Endodermal cell (in vitro differentiated cells): Measurements from ENCODE around the gene HAPLN2. TPM values are rescaled to one million over a fixed set of nuclear protein-coding genes. Genes with fewer than 3 reads are reported as not detected.

Source experiments
- DNase-seq: peaks from one replicate; pipeline ENCODE4 v3.0.0-alpha.2; 2017
- H3K27ac ChIP-seq: 2 replicates; pipeline ENCODE4 v1.5.1; 2013; ENCODE audit warnings: mild to moderate bottlenecking, low read depth, low read length, moderate library complexity
- H3K27me3 ChIP-seq: 2 replicates; pipeline ENCODE4 v1.6.1; 2013; ENCODE audit warnings: mild to moderate bottlenecking, low read length, moderate library complexity; ENCODE audit not compliant: insufficient read depth, control insufficient read depth, poor library complexity, severe bottlenecking
- H3K36me3 ChIP-seq: 2 replicates; pipeline ENCODE4 v1.7.0; 2013; ENCODE audit warnings: mild to moderate bottlenecking, low read length, moderate library complexity; ENCODE audit not compliant: control insufficient read depth, insufficient read depth
- H3K4me1 ChIP-seq: one replicate; pipeline ENCODE4 v1.7.0; 2013; ENCODE audit warnings: low read length; ENCODE audit not compliant: control insufficient read depth, insufficient read depth
- H3K4me3 ChIP-seq: 2 replicates; pipeline ENCODE4 v1.5.1; 2013; ENCODE audit warnings: mild to moderate bottlenecking, low read length, moderate library complexity
- H3K9ac ChIP-seq: 2 replicates; pipeline ENCODE4 v1.6.1; 2013; ENCODE audit warnings: mild to moderate bottlenecking, low read length, moderate library complexity; ENCODE audit not compliant: poor library complexity, severe bottlenecking; ENCODE audit errors: extremely low read depth
- H3K9me3 ChIP-seq: 2 replicates; pipeline ENCODE4 v1.6.1; 2013; ENCODE audit warnings: mild to moderate bottlenecking, low read length, moderate library complexity; ENCODE audit not compliant: control insufficient read depth
- H3K27ac Mint-ChIP-seq: 2 replicates; pipeline ENCODE4 v1.8.0; 2020; ENCODE audit warnings: mixed read lengths
- H3K27me3 Mint-ChIP-seq: 2 replicates; pipeline ENCODE4 v1.8.0; 2021; ENCODE audit warnings: mild to moderate bottlenecking, mixed read lengths; ENCODE audit not compliant: insufficient read depth
- H3K36me3 Mint-ChIP-seq: 2 replicates; pipeline ENCODE4 v1.8.0; 2020; ENCODE audit warnings: low read depth, mixed read lengths
- H3K4me1 Mint-ChIP-seq: 2 replicates; pipeline ENCODE4 v1.8.0; 2020; ENCODE audit warnings: mixed read lengths
- H3K4me3 Mint-ChIP-seq: 2 replicates; pipeline ENCODE4 v1.8.0; 2020; ENCODE audit warnings: mild to moderate bottlenecking, moderate library complexity, mixed read lengths
- H3K9me3 Mint-ChIP-seq: 2 replicates; pipeline ENCODE4 v1.8.0; 2020; ENCODE audit warnings: mild to moderate bottlenecking, mixed read lengths
- WGBS, 2 experiments: methylation state at CpG; one replicate each; pipeline versions ENCODE4 v1.1.5 to v1.1.7; 2013; ENCODE audit warnings: missing lambda C conversion rate in 2 of 2, mixed read lengths in 1 of 2; ENCODE audit not compliant: insufficient coverage in 1 of 2, insufficient read length in 1 of 2; 5-methylcytosine and 5-hydroxymethylcytosine counted together
- total RNA-seq, 2 donors: library from RNA; stranded (reverse); fragmentation: NEBNext Ultra II Directional in 1 of 2; extraction: Animal tissue kit (Norgen Biotek cat#: 25700) in 1 of 2; gene quantifications; 2 replicates in 1 of 2; 3 replicates in 1 of 2; pipeline ENCODE4 v1.2.1, GENCODE V29; 2021
- TF ChIP-seq, protein P1 (sequence below): fragments of 200-600 bp; sonication (generic); conservative IDR thresholded peaks from 2 replicates; pipeline ENCODE4 v1.5.0; 2021; ENCODE audit warnings: antibody characterized with exemption, mild to moderate bottlenecking

The HAPLN2 gene
- total RNA-seq, 2 donors from 2014 or later = 0.42 to 2.8 TPM

DNA sequence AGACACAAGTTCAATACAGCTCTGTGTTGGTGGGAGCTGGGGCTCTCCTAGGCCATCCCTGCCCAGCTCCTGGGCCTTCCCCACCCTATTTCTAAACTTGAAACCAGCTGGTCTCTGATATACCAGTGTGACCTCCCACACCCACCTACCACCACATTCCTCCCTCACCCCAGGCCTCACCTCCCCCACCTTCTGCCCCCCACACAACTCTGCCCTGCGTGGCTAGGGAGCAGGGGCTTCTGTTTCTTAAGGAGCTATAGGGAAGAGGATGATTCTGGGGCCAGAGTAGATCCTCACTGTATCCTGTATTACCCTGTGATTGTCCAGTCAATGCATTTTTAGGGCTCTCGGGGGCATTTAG is 41.5 kb downstream of the HAPLN2 start:
- no peaks in the 10 kb centered on the region for H3K36me3 Mint-ChIP-seq
- peaks cover 40% of the 10 kb centered on the region for H3K27me3 Mint-ChIP-seq
- Histone ChIP-seq H3K9me3 (no peaks in the 10 kb centered on the region), H3K36me3 (no peaks in the 10 kb centered on the region), H3K27me3 (peaks cover 40% of the 10 kb centered on the region), H3K4me1 (peaks cover 19% of the 10 kb centered on the region), H3K4me3 (no peak overlapping the region), H3K27ac (peak overlapping the region; percentile 85), H3K9ac (no peak overlapping the region)
- H3K9me3 Mint-ChIP-seq = no peaks in the 10 kb centered on the region
- 78% methylated on average over 2 of the region's 2 CpGs; no CpG with 5 or more reads in 1 of the 2 experiments for WGBS, 2 experiments
- TF ChIP-seq, protein P1, sequence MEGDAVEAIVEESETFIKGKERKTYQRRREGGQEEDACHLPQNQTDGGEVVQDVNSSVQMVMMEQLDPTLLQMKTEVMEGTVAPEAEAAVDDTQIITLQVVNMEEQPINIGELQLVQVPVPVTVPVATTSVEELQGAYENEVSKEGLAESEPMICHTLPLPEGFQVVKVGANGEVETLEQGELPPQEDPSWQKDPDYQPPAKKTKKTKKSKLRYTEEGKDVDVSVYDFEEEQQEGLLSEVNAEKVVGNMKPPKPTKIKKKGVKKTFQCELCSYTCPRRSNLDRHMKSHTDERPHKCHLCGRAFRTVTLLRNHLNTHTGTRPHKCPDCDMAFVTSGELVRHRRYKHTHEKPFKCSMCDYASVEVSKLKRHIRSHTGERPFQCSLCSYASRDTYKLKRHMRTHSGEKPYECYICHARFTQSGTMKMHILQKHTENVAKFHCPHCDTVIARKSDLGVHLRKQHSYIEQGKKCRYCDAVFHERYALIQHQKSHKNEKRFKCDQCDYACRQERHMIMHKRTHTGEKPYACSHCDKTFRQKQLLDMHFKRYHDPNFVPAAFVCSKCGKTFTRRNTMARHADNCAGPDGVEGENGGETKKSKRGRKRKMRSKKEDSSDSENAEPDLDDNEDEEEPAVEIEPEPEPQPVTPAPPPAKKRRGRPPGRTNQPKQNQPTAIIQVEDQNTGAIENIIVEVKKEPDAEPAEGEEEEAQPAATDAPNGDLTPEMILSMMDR = no peak
- H3K27ac Mint-ChIP-seq = peak overlapping the region; percentile 97
- H3K4me3 Mint-ChIP-seq = no peak overlapping the region
- peaks cover 63% of the 10 kb centered on the region for H3K4me1 Mint-ChIP-seq
- DNase-seq = peak; percentile 63

DNA sequence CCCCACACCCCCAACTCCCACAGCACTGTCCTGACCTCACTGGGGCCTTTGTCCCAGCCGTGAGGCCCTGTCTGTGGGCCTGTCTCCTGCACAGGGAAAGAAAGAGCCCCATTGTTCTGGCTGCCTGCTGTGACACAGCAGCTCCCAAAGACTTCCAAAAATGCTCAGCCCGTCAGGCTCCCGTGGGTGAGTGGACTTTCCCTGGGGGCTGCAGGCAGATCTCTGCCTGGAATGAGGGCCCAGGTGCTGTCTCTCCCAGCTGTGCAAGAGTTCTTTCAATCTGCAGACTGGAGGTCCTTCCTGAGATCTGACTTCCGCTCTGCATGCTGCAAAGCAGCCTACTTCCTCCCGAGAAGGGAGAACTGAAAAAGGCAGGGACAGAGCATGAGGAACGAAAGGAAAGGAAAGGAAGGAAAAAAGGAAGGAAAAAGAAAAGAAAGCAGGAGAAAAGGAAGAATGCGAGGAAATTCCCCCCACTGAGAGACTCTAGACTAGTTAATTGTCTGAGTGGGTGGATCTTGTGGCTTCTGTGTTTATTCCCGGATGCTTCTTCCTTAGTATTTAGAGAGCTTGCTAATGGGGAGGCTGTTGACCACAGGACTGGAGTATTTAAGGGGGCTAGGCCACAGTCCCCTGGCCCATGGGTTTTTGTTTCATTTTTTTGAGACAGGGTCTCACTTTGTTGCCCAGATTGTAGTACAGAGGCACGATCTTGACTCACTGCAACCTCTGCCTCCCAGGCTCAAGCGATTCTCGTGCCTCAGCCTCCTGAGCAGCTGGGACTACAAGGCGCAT is 43.0 kb downstream of the HAPLN2 start:
- peaks cover 19% of the 10 kb centered on the region for H3K4me1 ChIP-seq
- H3K36me3 Mint-ChIP-seq = no peaks in the 10 kb centered on the region

DNA sequence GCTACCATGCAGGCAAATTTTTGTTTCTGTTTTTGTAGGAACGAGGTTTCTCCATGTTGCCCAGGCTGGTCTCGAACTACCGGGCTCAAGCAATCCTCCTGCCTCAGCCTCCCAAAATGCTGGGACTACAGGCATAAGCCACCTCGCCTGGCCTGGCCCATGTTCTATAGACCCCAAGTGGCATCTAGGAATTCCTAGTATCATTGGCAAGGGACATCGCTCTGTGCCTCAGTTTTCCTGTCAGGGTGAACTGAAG is 43.5 kb downstream of the HAPLN2 start:
- no peaks in the 10 kb centered on the region for H3K36me3 ChIP-seq
- peak overlapping the region; percentile 97 for H3K27ac Mint-ChIP-seq
- no peaks in the 10 kb centered on the region for H3K36me3 Mint-ChIP-seq
- no peak for DNase-seq
- peaks cover 67% of the 10 kb centered on the region for H3K4me1 Mint-ChIP-seq
- H3K9me3 Mint-ChIP-seq = no peaks in the 10 kb centered on the region
- H3K27me3 ChIP-seq = peaks cover 20% of the 10 kb centered on the region
- no peak overlapping the region for H3K4me3 Mint-ChIP-seq
- TF ChIP-seq, protein P1 = no peak
- no peak overlapping the region for H3K4me3 ChIP-seq
- no peak overlapping the region for H3K9ac ChIP-seq
- WGBS, 2 experiments = 91 to 98% methylated on average over 5 of the region's 5 CpGs
- H3K27ac ChIP-seq = peak overlapping the region; percentile 85
- peaks cover 20% of the 10 kb centered on the region for H3K27me3 Mint-ChIP-seq
- peaks cover 21% of the 10 kb centered on the region for H3K4me1 ChIP-seq
- H3K9me3 ChIP-seq = no peaks in the 10 kb centered on the region

More for the DNA sequence above, 43.0 kb downstream of the HAPLN2 start:
- TF ChIP-seq, protein P1 = no peak
- Histone ChIP-seq H3K9ac (no peak overlapping the region), H3K27me3 (peaks cover 25% of the 10 kb centered on the region), H3K9me3 (no peaks in the 10 kb centered on the region), H3K36me3 (no peaks in the 10 kb centered on the region), H3K27ac (peak overlapping the region; percentile 85), H3K4me3 (no peak overlapping the region)
- H3K9me3 Mint-ChIP-seq = no peaks in the 10 kb centered on the region
- peak overlapping the region; percentile 97 for H3K27ac Mint-ChIP-seq
- H3K4me3 Mint-ChIP-seq = no peak overlapping the region
- peak; percentile 70 for DNase-seq
- WGBS, 2 experiments = 50 to 65% methylated on average over 12 of the region's 12 CpGs
- peaks cover 25% of the 10 kb centered on the region for H3K27me3 Mint-ChIP-seq
- H3K4me1 Mint-ChIP-seq = peaks cover 64% of the 10 kb centered on the region
